GM19035 (cell line): ENCODE data around the gene MTHFS.

Experiments used
- ATAC-seq: cut with Tn5 transposase; IDR thresholded peaks from one replicate; pipeline ENCODE4 v1.9.1; 2021; ENCODE audit not compliant: unreplicated experiment

MTHFS gene

GRCh38 chr15:79881254-79881653 is 15.6 kb downstream of the MTHFS start:
- ATAC-seq, result no peak

GRCh38 chr15:79878078-79878705 is 18.6 kb downstream of the MTHFS start:
- no peak for ATAC-seq

GRCh38 chr15:79875213-79875612 is 21.6 kb downstream of the MTHFS start:
- no peak for ATAC-seq

GRCh38 chr15:79874242-79874641 is 22.6 kb downstream of the MTHFS start:
- ATAC-seq, result no peak

- ATAC-seq, result no peak
Observed at GRCh38 chr15:79872358-79873017, 24.3 kb downstream of the MTHFS start.

- ATAC-seq, result no peak
Observed at GRCh38 chr15:79868554-79868953, 28.3 kb downstream of the MTHFS start.

GRCh38 chr15:79863886-79864285 is 32.9 kb downstream of the MTHFS start:
- no peak for ATAC-seq

- ATAC-seq, result no peak
Observed at GRCh38 chr15:79862191-79862590, 34.6 kb downstream of the MTHFS start.

GRCh38 chr15:79860661-79861060 is 36.2 kb downstream of the MTHFS start:
- no peak for ATAC-seq

- ATAC-seq, result no peak
Observed at GRCh38 chr15:79858469-79858868, 38.3 kb downstream of the MTHFS start.

GRCh38 chr15:79853492-79854328 is 43.1 kb downstream of the MTHFS start:
- ATAC-seq, result peak; percentile 93

GRCh38 chr15:79849789-79850188 is 47.0 kb downstream of the MTHFS start:
- no peak for ATAC-seq

- no peak for ATAC-seq
Observed at GRCh38 chr15:79846539-79846938, 50.3 kb downstream of the MTHFS start.

- no peak for ATAC-seq
Observed at GRCh38 chr15:79844221-79844620, 52.6 kb downstream of the MTHFS start.

- ATAC-seq, result no peak
Observed at GRCh38 chr15:79837846-79838245, 59.0 kb downstream of the MTHFS start.

- ATAC-seq, result no peak
Observed at GRCh38 chr15:79834495-79834894, 62.3 kb downstream of the MTHFS start.

GRCh38 chr15:79832367-79833120 is 64.3 kb downstream of the MTHFS start:
- ATAC-seq, result no peak

- ATAC-seq, result no peak
Observed at GRCh38 chr15:79831604-79832003, 65.2 kb downstream of the MTHFS start.

- ATAC-seq, result no peak
Observed at GRCh38 chr15:79829950-79830349, 66.9 kb downstream of the MTHFS start.

GRCh38 chr15:79828447-79828846 is 68.4 kb downstream of the MTHFS start:
- no peak for ATAC-seq

GRCh38 chr15:79826800-79827199 is 70.0 kb downstream of the MTHFS start:
- no peak for ATAC-seq
